Aorta (tissue), 5 donors: ENCODE data around the gene AMD1. TPM values are rescaled to one million over a fixed set of nuclear protein-coding genes. Genes with fewer than 3 reads are reported as not detected.
"Not testable (repeated sequence)": the region's sequence is repeated elsewhere in the genome, so short reads cannot be mapped to it uniquely, and the experiment has no call there.

Experiments used
- ATAC-seq: fragments of 200-7000 bp; cut with Tn5 transposase; one replicate; pipeline ENCODE4 v1.9.1; 2022; ENCODE audit warnings: moderate library complexity; ENCODE audit not compliant: low FRiP score
- DNase-seq, 2 donors: peaks; one replicate each; pipeline ENCODE4 v3.0.0-alpha.2; 2020
- H3K27ac ChIP-seq, 2 donors: one replicate each; pipeline ENCODE4 v1.5.1; 2013; ENCODE audit warnings: low read length in 2 of 2, mild to moderate bottlenecking in 2 of 2, moderate library complexity in 2 of 2, control low read depth in 1 of 2, inconsistent platforms in 1 of 2, low read depth in 1 of 2
- H3K27me3 ChIP-seq, 2 donors: one replicate each; pipeline ENCODE4 v1.6.1; 2013; ENCODE audit warnings: control low read depth in 1 of 2, low read length in 1 of 2, mild to moderate bottlenecking in 1 of 2, moderate library complexity in 1 of 2; ENCODE audit not compliant: insufficient read depth in 2 of 2, control insufficient read depth in 1 of 2
- H3K36me3 ChIP-seq, 2 donors: one replicate each; pipeline ENCODE4 v1.6.1; 2013; ENCODE audit warnings: control low read depth in 1 of 2, low read length in 1 of 2, mild to moderate bottlenecking in 1 of 2; ENCODE audit not compliant: insufficient read depth in 2 of 2, control insufficient read depth in 1 of 2
- H3K4me1 ChIP-seq, 2 donors: one replicate each; pipeline ENCODE4 v1.6.1; 2013; ENCODE audit warnings: low read length in 2 of 2, control low read depth in 1 of 2, mild to moderate bottlenecking in 1 of 2, moderate library complexity in 1 of 2; ENCODE audit not compliant: insufficient read depth in 2 of 2, control insufficient read depth in 1 of 2
- H3K4me3 ChIP-seq, 2 donors: one replicate each; pipeline ENCODE4 v1.5.1; 2013; ENCODE audit warnings: low read length in 2 of 2, control low read depth in 1 of 2, mild to moderate bottlenecking in 1 of 2
- H3K9me3 ChIP-seq: one replicate; pipeline ENCODE4 v1.6.1; 2013; ENCODE audit warnings: mild to moderate bottlenecking, low read length; ENCODE audit not compliant: control insufficient read depth
- WGBS, 2 donors: extraction: QIAGEN DNeasy Blood & Tissue Kit; methylation state at CpG; one replicate each; pipeline ENCODE4 v1.1.7; 2013; 5-methylcytosine and 5-hydroxymethylcytosine counted together
- intact Hi-C, 2 donors: fragments of 100-400 bp; cut with DNase I; formaldehyde crosslinking; loops; one replicate each; pipeline versions ENCODE4 v1.14.2 to v1.15.0; 2022
- long read RNA-seq, 2 donors: library from polyadenylated mRNA; unstranded; transcript quantifications; one replicate each; pipeline ENCODE4 v2.0.0, GENCODE V29; 2020 to 2021
- polyA plus RNA-seq, 2 donors: library from polyadenylated mRNA; stranded (reverse); fragments of 200-250 nt; gene quantifications; one replicate each; pipeline ENCODE4 v1.2.3, GENCODE V29; 2013
- total RNA-seq, 2 donors: library from RNA; stranded (reverse); fragmentation: NEBNext Ultra II Directional; extraction: Animal tissue kit (Norgen Biotek cat#: 25700); gene quantifications; one replicate each; pipeline ENCODE4 v1.2.1, GENCODE V29; 2021
- donor health status: healthy with polysubstance abuse.
- donor health status: Bipolar disorder and iron deficiency.
- donor health status: DM: no; HTN: no; CAD: no.
- donor health status: DM: no; HTN: no; CAD: no.
- donor health status: DM: yes; HTN: yes; CAD: no.

The AMD1 gene
- total RNA-seq (10 to 100 TPM; 37.8 to 55.1 TPM), polyA plus RNA-seq (10 to 100 TPM; 18.3 to 55.6 TPM)
- long read RNA-seq, donor 1, transcript AMD1-204 (9 exons, 3,438 nt) = major isoform, 112 of 122 reads
- long read RNA-seq, donor 1, partial matches to known transcripts = 3 of 122 reads
- long read RNA-seq, donor 1, other reads (novel, unspliced or antisense) = 5 of 122 reads
- long read RNA-seq, donor 2, transcript AMD1-204 (9 exons, 3,438 nt) = major isoform, 25 of 27 reads
- long read RNA-seq, donor 2, partial matches to known transcripts = 0 of 27 reads
- long read RNA-seq, donor 2, other reads (novel, unspliced or antisense) = 2 of 27 reads

DNA sequence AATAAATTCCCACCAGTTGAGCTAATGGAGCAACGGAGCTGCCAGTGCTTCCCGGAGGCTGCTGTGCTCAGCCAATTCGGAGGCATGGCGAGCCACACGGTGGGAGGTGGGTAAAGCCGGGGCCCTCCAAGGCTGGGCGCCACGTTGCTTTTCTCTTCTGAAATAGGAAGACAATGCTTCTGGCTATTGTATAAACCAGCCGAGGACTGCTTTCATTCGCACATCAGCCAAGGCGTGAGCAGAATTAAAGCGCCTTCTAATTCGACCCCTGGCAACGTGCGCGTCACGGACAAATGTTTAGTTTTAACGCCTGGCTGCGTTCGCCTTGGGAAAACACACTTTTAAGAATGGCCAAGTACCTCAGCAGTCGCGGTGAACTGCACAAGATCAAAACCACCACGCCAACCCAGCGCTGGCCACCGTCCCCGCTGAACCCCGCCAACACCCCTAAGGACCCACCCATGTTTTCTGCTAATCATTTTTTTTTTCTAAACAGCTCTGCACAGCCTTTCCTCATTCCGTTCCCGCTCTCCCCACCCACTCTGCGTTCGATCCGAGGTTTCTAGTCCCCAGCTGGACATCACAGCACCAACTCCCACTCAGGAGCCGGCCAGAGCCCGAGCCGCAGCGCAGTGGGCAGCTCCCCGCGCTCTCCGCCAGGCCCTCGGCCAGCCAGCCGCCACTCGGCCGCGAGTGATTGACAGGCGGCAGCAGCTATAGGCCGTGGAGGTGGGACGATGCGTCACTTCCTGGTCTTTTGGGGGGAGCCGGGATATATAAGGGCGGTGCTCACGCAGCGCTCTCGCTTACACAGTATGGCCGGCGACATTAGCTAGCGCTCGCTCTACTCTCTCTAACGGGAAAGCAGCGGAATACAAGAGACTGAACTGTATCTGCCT is at the start of gene AMD1:
TSS of gene AMD1 (plus strand) at position 805 of the 899 bp plus-strand sequence. CDS start 321 bp downstream, outside the sequence.
- Histone ChIP-seq H3K27me3 (no peaks in the 10 kb centered on the region), H3K4me3 (peak within 1 kb of the TSS; percentile 72 to 94), H3K27ac (peak within 1 kb of the TSS; percentile 32 to 97), H3K9me3 (no peaks in the 10 kb centered on the region), H3K4me1 (no peaks in the 10 kb centered on the region), H3K36me3 (no peaks in the 10 kb centered on the region)
- WGBS, 2 donors = 1% methylated on average over 59 of the region's 59 CpGs
- DNase-seq (peak; percentile 98), ATAC-seq (peak; percentile 94)
- intact Hi-C loops = loop anchor here (1.0 to 10.0 kb wide), 4 partner anchors 59 to 349 kb away; partner anchors contain the start of genes CDK19 (in 1 of the 2) and RPF2 (in 1 of the 2)

DNA sequence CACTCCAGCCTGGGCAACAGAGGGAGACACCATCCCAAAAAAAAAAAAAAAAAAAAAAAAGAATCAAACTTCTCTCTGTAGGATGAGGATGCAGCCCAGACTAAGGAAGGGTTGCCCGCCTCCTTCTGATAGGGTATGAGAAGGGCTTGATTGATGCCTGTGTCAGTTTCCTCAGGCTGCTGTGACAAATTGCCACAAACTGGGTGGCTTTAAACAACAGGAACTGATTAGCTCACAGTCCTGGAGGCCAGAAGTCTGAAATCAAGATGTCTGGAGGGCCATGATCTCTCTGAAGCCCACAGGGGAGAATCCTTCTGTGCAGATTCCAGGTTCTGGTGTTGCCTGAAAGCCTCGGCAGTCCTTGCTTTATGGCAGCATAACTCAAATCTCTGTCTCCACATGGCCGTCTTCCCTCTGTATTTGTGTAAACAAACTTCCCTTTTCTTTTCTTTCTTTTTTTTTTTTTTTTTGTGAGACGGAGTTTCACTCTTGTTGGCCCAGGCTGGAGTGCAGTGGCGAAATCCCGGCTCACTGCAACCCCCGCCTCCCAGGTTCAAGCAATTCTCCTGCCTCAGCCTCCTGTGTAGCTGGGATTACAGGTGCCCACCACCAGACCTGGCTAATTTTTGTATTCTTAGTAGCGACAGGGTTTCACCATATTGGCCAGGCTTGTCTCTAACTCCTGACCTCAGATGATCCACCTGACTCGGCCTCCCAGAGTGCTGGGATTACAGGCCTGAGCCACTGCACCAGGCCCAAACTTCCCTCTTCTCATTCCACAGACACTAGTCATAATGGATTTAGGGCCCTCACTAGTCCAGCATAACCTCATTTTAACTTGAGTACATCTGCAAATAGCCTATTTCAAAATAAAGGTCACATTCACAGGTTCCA is 48.1 kb upstream of the AMD1 start:
- H3K9me3 ChIP-seq = no peaks in the 10 kb centered on the region
- no peaks in the 10 kb centered on the region for H3K36me3 ChIP-seq
- no peak overlapping the region for H3K27ac ChIP-seq
- no peaks in the 10 kb centered on the region for H3K4me1 ChIP-seq
- no peak overlapping the region for H3K4me3 ChIP-seq
- WGBS, 2 donors = 84 to 87% methylated on average over 9 of the region's 9 CpGs
- ATAC-seq = peak; percentile 53
- H3K27me3 ChIP-seq = no peaks in the 10 kb centered on the region
- DNase-seq = peak in 1 of 2 donors; percentile 51
- intact Hi-C loops = no loop called here

DNA sequence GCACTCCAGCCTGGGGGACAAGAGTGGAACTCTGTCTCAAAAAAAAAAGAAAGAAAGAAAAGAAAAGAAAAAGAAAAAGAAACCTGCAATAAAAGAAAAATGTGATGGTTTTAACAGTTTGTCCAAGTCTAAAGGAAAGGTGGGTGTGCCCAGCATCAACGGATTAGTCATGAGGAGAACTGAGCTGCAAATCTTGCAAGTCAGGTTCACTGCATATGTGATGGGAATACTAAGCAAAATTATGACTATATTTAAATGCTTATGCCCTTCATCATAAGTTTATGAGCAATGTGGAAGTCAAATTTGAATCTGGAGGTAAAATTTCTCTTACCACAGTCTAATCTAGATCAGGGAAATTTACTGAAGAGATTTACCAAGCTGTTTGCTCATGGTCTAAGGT is 46.2 kb upstream of the AMD1 start:
- Histone ChIP-seq H3K27ac (no peak overlapping the region), H3K27me3 (no peaks in the 10 kb centered on the region), H3K9me3 (no peaks in the 10 kb centered on the region), H3K36me3 (no peaks in the 10 kb centered on the region), H3K4me1 (no peaks in the 10 kb centered on the region), H3K4me3 (no peak overlapping the region)
- DNase-seq = no peak
- intact Hi-C loops = no loop called here
- 67 to 76% methylated on average over 1 of the region's 1 CpG for WGBS, 2 donors
- no peak for ATAC-seq

DNA sequence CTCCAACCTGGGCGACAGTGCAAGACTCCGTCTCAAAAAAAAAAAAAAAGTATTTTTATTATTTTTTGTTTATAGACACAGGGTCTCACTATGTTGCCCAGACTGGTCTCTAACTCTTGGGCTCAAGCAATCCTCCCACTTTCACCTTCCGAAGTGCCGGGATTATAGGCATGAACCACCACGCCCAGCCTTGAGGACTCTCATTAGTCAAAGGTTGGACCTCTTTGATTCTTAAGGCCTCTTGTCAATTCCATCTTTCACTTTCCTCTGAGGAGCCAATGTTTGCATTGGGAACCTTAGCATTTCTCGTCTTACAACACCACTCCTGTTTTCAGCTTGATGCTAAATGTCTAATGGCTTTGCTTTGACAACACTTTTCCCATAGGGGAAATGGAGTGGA is 43.2 kb upstream of the AMD1 start:
- WGBS, 2 donors = 95% methylated on average over 6 of the region's 6 CpGs
- H3K36me3 ChIP-seq = no peaks in the 10 kb centered on the region
- ATAC-seq (no peak), DNase-seq (no peak)
- H3K27ac ChIP-seq = no peak overlapping the region
- no peaks in the 10 kb centered on the region for H3K9me3 ChIP-seq
- intact Hi-C loops = no loop called here
- H3K4me3 ChIP-seq = no peak overlapping the region
- no peaks in the 10 kb centered on the region for H3K4me1 ChIP-seq
- no peaks in the 10 kb centered on the region for H3K27me3 ChIP-seq

DNA sequence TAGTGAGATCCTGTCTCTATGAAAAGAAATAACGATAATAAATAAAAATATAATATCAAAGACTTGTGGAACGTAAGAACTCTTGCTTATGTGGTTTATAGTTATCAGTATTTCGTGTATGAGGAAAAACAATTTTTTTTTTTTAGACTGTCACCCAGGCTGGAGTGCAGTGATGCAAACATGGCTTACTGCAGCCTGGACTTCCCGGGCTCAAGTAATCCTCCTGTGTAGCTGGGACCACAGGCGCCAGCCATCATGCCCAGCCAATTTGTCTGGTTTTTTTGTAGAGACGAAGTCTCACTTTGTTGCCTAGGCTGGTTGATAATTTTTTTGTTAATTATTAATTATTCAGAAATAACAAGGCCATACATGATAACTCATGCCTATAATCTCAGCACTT is 40.8 kb upstream of the AMD1 start:
- H3K27ac ChIP-seq = no peak overlapping the region
- H3K36me3 ChIP-seq = no peaks in the 10 kb centered on the region
- H3K4me3 ChIP-seq = no peak overlapping the region
- ATAC-seq (no peak), DNase-seq (no peak)
- 86 to 88% methylated on average over 6 of the region's 6 CpGs for WGBS, 2 donors
- intact Hi-C loops = no loop called here
- H3K9me3 ChIP-seq = no peaks in the 10 kb centered on the region
- no peaks in the 10 kb centered on the region for H3K27me3 ChIP-seq
- no peaks in the 10 kb centered on the region for H3K4me1 ChIP-seq

DNA sequence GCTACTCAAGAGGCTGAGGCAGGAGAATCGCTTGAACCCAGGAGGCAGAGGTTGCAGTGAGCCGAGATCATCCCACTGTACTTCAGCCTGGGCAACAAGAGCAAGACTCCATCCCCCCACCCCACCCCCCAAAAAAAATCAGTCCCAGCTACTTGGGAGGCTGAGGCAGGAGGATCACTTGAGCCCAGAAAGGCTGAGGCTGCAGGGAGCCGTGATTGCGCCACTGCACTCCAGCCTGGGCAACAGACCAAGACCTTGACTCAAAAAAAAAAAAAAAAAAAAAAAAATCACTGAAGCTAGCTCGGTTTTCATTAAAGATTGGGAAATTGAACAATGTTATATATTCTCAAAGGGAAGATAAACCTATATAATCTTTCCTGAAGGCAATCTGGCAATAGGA is 38.8 kb upstream of the AMD1 start:
- DNase-seq, intact Hi-C loops: not testable (repeated sequence)

DNA sequence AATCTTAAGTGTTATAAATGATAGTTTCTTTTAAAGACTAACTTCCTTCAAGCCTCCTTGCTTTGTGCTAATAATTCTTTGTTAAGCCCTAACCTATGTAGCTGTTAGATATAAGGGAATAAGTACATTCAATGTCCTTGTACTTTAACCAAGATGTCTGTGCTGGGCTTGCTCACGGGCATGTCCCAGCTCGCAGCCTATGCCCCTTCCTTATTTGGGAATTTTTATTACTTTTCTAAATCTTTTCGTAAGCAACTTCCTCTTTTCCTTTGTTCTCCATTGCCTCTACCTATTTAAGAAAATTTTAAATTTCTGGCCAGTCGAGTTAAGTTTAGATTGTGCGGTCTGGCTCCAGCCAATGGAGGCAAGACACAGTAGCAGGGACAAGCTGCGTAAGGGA is 33.3 kb upstream of the AMD1 start:
- 93 to 96% methylated on average over 6 of the region's 6 CpGs for WGBS, 2 donors
- ATAC-seq = no peak
- Histone ChIP-seq H3K27me3 (no peaks in the 10 kb centered on the region), H3K36me3 (no peaks in the 10 kb centered on the region), H3K27ac (no peak overlapping the region), H3K4me3 (no peak overlapping the region), H3K9me3 (no peaks in the 10 kb centered on the region), H3K4me1 (no peaks in the 10 kb centered on the region)
- intact Hi-C loops = no loop called here
- no peak for DNase-seq

More for the DNA sequence above, 38.8 kb upstream of the AMD1 start:
- not testable (repeated sequence) for H3K27ac ChIP-seq, H3K9me3 ChIP-seq, ATAC-seq, H3K27me3 ChIP-seq, H3K4me1 ChIP-seq, H3K36me3 ChIP-seq, H3K4me3 ChIP-seq
- WGBS, 2 donors = 80 to 86% methylated on average over 5 of the region's 5 CpGs

DNA sequence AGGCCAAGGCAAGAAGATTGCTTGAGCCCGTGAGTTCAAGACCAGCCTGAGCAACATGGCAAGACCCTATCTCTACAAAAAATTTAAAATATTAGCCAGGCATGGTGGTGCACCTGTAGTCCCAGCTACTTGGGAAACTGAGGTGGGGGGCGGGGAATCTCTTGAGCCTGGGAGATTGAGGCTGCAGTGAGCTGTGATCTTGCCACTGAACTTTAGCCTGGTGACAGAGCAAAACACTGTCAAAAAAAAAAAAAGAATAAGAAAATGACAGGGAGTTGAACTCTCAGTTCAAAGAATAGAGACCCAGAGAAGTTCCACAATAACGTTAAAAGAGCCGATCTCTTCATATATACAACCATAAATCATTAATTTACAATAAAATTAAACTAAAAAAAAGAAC is 24.8 kb upstream of the AMD1 start:
- WGBS, 2 donors = 88 to 91% methylated on average over 4 of the region's 4 CpGs
- no peaks in the 10 kb centered on the region for H3K36me3 ChIP-seq
- H3K4me3 ChIP-seq = no peak overlapping the region
- no peaks in the 10 kb centered on the region for H3K27me3 ChIP-seq
- intact Hi-C loops = no loop called here
- DNase-seq (no peak), ATAC-seq (no peak)
- no peaks in the 10 kb centered on the region for H3K4me1 ChIP-seq
- no peak overlapping the region for H3K27ac ChIP-seq
- no peaks in the 10 kb centered on the region for H3K9me3 ChIP-seq
